CD14-positive monocyte (primary cell): ENCODE results near the gene CCDC141. TPM values are rescaled to one million over a fixed set of nuclear protein-coding genes. Genes with fewer than 3 reads are reported as not detected.
A peak's percentile ranks its signal among the peaks of the same experiment; 100 is the strongest.
"Not testable (repeated sequence)": the region's sequence is repeated elsewhere in the genome, so short reads cannot be mapped to it uniquely, and the experiment has no call there.

ENCODE experiments used
- DNase-seq, 3 donors: peaks; one replicate each; pipeline ENCODE4 v3.0.0-alpha.2; 2011 to 2022
- H2AFZ ChIP-seq: 2 replicates; pipeline ENCODE4 v1.6.0; 2012; ENCODE audit warnings: mild to moderate bottlenecking, low read depth, low read length, inconsistent platforms; ENCODE audit not compliant: insufficient read depth, poor library complexity, severe bottlenecking
- H3K27ac ChIP-seq, 2 donors: 1 replicate in 1 of 2; 2 replicates in 1 of 2; pipeline ENCODE4 v1.5.1; 2012 to 2013; ENCODE audit warnings: low read length in 2 of 2, control low read depth in 1 of 2, inconsistent platforms in 1 of 2, low read depth in 1 of 2, mild to moderate bottlenecking in 1 of 2
- H3K27me3 ChIP-seq, 2 donors: one replicate each; pipeline versions ENCODE4 v1.6.0 to v1.6.1; 2011 to 2013; ENCODE audit warnings: low read length in 2 of 2; ENCODE audit not compliant: control insufficient read depth in 2 of 2, insufficient read depth in 2 of 2
- H3K36me3 ChIP-seq, 2 donors: replicated peaks in 1 of 2; 1 replicate in 1 of 2; 2 replicates in 1 of 2; pipeline versions ENCODE4 v1.5.1 to v1.6.1; 2012 to 2013; ENCODE audit warnings: low read length in 2 of 2, control low read depth in 1 of 2, inconsistent platforms in 1 of 2, mild to moderate bottlenecking in 1 of 2; ENCODE audit not compliant: insufficient read depth in 2 of 2, control insufficient read depth in 1 of 2
- H3K4me1 ChIP-seq, 2 donors: 1 replicate in 1 of 2; 2 replicates in 1 of 2; pipeline versions ENCODE4 v1.5.1 to v1.6.1; 2012 to 2013; ENCODE audit warnings: low read length in 2 of 2, control low read depth in 1 of 2, inconsistent platforms in 1 of 2, mild to moderate bottlenecking in 1 of 2, moderate library complexity in 1 of 2; ENCODE audit not compliant: insufficient read depth in 2 of 2, control insufficient read depth in 1 of 2
- H3K4me2 ChIP-seq: replicated peaks from 2 replicates; pipeline ENCODE3; 2012; ENCODE audit warnings: low read length, moderate library complexity, mild to moderate bottlenecking; ENCODE audit not compliant: poor library complexity, severe bottlenecking; ENCODE audit errors: extremely low read depth
- H3K4me3 ChIP-seq, 3 experiments: fragments of 200-600 bp in 1 of 3; sonication (generic) in 1 of 3; replicated peaks in 1 of 3; 1 replicate in 2 of 3; 2 replicates in 1 of 3; pipeline ENCODE4 v1.5.1; 2011 to 2013; ENCODE audit warnings: low read length in 3 of 3, mild to moderate bottlenecking in 3 of 3, control low read depth in 2 of 3, low read depth in 2 of 3, inconsistent platforms in 1 of 3, moderate library complexity in 1 of 3
- H3K79me2 ChIP-seq: 2 replicates; pipeline ENCODE4 v1.6.0; 2012; ENCODE audit warnings: mild to moderate bottlenecking, control low read depth, inconsistent platforms, low read length, moderate library complexity; ENCODE audit not compliant: insufficient read depth
- H3K9ac ChIP-seq: 2 replicates; pipeline ENCODE4 v1.6.0; 2017; ENCODE audit warnings: low read length, mild to moderate bottlenecking; ENCODE audit not compliant: insufficient read depth, poor library complexity, severe bottlenecking
- H3K9me3 ChIP-seq, 2 donors: replicated peaks in 1 of 2; 1 replicate in 1 of 2; 2 replicates in 1 of 2; pipeline versions ENCODE4 v1.5.1 to v1.6.1; 2012 to 2013; ENCODE audit warnings: low read length in 2 of 2, control low read depth in 1 of 2; ENCODE audit not compliant: control insufficient read depth in 1 of 2, insufficient read depth in 1 of 2
- H4K20me1 ChIP-seq: 2 replicates; pipeline ENCODE4 v1.6.0; 2012; ENCODE audit warnings: mild to moderate bottlenecking, low read length, control low read depth, moderate library complexity; ENCODE audit not compliant: insufficient read depth
- H3K27ac Mint-ChIP-seq, 7 donors: one replicate each; pipeline ENCODE4 v1.8.0; 2020; ENCODE audit warnings: mild to moderate bottlenecking in 7 of 7, mixed read lengths in 7 of 7, moderate library complexity in 6 of 7, inconsistent platforms in 2 of 7
- H3K27me3 Mint-ChIP-seq, 3 donors: one replicate each; pipeline ENCODE4 v1.8.0; 2021 to 2022; ENCODE audit warnings: low read depth in 3 of 3, mild to moderate bottlenecking in 3 of 3, mixed read lengths in 3 of 3, moderate library complexity in 3 of 3, inconsistent platforms in 1 of 3
- H3K36me3 Mint-ChIP-seq, 2 donors: one replicate each; pipeline ENCODE4 v1.8.0; 2020; ENCODE audit warnings: mixed read lengths in 2 of 2, inconsistent platforms in 1 of 2, mild to moderate bottlenecking in 1 of 2
- H3K4me1 Mint-ChIP-seq: one replicate; pipeline ENCODE4 v1.8.0; 2020; ENCODE audit warnings: mild to moderate bottlenecking, mixed read lengths
- H3K4me3 Mint-ChIP-seq, 2 donors: one replicate each; pipeline ENCODE4 v1.8.0; 2020; ENCODE audit warnings: mild to moderate bottlenecking in 2 of 2, mixed read lengths in 2 of 2, moderate library complexity in 1 of 2
- H3K9me3 Mint-ChIP-seq, 7 donors: one replicate each; pipeline ENCODE4 v1.8.0; 2020 to 2022; ENCODE audit warnings: mixed read lengths in 7 of 7, mild to moderate bottlenecking in 6 of 7, moderate library complexity in 6 of 7, inconsistent platforms in 2 of 7
- WGBS: methylation state at CpG from one replicate; pipeline ENCODE4 v1.1.5; 2013; ENCODE audit warnings: missing lambda C conversion rate; ENCODE audit not compliant: insufficient coverage; 5-methylcytosine and 5-hydroxymethylcytosine counted together
- intact Hi-C, 2 donors: fragments of 100-400 bp; cut with micrococcal nuclease; formaldehyde crosslinking; loops; one replicate each; pipeline versions ENCODE4 v1.15.0 to v1.15.1; 2023
- polyA plus RNA-seq, 3 donors: library from polyadenylated mRNA; depleted of rRNA in 1 of 3; unstranded in 2 of 3; stranded (reverse) in 1 of 3; fragments of 300-500 nt in 2 of 3; fragments of >200 nt in 1 of 3; fragmentation: Illumina TruSeq in 2 of 3; gene quantifications; 1 replicate in 2 of 3; 2 replicates in 1 of 3; pipeline ENCODE4 v1.2.3, GENCODE V29; 2012 to 2021
- TF ChIP-seq, protein P1 (sequence below): fragments of 200-600 bp; IDR thresholded peaks from one replicate; pipeline ENCODE4 v1.8.0; 2022; ENCODE audit warnings: antibody characterized with exemption, mild to moderate bottlenecking

CCDC141 gene
- polyA plus RNA-seq, 3 donors: not detected

DNA sequence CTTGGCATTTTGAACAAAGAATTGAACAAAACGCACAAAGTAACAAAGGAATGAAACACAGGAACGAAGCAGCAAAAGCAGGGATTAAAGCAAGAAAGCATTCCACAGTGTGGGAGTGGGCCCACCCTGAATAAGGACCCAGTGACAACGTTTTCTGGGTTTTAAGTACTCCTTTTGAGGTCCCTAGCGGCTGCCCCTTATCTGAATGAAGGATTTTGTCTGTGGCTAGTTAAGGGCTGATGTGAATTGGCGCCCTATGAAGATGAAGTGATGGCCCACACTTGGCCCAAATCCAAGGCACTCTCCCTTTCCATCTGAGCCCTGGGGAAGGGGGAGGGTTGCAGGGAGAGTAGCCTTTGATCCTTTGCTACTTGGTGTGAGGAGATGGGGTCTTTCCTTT, 7.8 kb upstream of the CCDC141 start:
- intact Hi-C loops: no loop called here
- peak overlapping the region in 1 of 7 donors; percentile 13 for H3K27ac Mint-ChIP-seq

DNA sequence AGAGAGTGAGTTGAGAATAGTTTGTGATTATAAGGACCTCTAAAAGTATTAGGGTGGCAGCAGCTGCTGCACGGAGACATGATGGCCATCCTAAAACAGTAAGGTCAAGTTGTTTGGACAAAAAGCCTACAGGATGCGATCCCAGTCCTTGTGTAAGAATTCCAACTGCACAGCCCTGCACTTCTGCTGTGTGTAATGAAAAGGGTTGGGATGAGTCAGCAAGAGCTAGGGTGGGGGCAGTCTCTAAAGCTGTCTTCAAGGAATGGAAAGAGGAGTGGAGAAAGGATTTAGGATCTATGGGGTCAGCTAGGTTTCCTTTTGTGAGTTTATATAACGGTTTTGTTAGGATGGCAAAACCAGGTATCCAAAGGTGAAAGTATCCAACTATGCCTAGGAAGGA, 3.6 kb upstream of the CCDC141 start:
- H3K27me3 ChIP-seq, H3K27ac Mint-ChIP-seq, H3K4me3 Mint-ChIP-seq, H3K9ac ChIP-seq, H2AFZ ChIP-seq, H3K79me2 ChIP-seq, H3K36me3 ChIP-seq, H3K36me3 Mint-ChIP-seq, H3K9me3 ChIP-seq, H3K27me3 Mint-ChIP-seq, H3K4me3 ChIP-seq, H3K9me3 Mint-ChIP-seq, H4K20me1 ChIP-seq, H3K4me2 ChIP-seq, H3K27ac ChIP-seq, intact Hi-C loops, DNase-seq, H3K4me1 ChIP-seq: not testable (repeated sequence)
- 94% methylated on average over 2 of the region's 3 CpGs for WGBS
- peaks cover 18% of the 10 kb centered on the region for H3K4me1 Mint-ChIP-seq

More for the DNA sequence above, 7.8 kb upstream of the CCDC141 start:
- H3K9me3 ChIP-seq: no peaks in the 10 kb centered on the region
- WGBS: 93% methylated on average over 4 of the region's 5 CpGs
- H3K36me3 Mint-ChIP-seq: no peaks in the 10 kb centered on the region
- no peaks in the 10 kb centered on the region for H3K27me3 ChIP-seq
- peaks cover 0 to 6% (median 0%) of the 10 kb centered on the region in 7 donors for H3K9me3 Mint-ChIP-seq
- DNase-seq: no peak
- H3K27ac ChIP-seq: no peak overlapping the region
- H3K27me3 Mint-ChIP-seq: peaks cover 0 to 11% (median 0%) of the 10 kb centered on the region in 3 donors
- H3K4me1 ChIP-seq: peaks cover 0 to 2% of the 10 kb centered on the region in 2 donors
- peaks cover 11% of the 10 kb centered on the region for H3K4me1 Mint-ChIP-seq
- H3K4me2 ChIP-seq: no peak overlapping the region
- H3K4me3 ChIP-seq: no peak overlapping the region
- no peaks in the 10 kb centered on the region for H4K20me1 ChIP-seq
- no peak overlapping the region for H3K9ac ChIP-seq
- H3K36me3 ChIP-seq: no peaks in the 10 kb centered on the region
- TF ChIP-seq, protein P1, sequence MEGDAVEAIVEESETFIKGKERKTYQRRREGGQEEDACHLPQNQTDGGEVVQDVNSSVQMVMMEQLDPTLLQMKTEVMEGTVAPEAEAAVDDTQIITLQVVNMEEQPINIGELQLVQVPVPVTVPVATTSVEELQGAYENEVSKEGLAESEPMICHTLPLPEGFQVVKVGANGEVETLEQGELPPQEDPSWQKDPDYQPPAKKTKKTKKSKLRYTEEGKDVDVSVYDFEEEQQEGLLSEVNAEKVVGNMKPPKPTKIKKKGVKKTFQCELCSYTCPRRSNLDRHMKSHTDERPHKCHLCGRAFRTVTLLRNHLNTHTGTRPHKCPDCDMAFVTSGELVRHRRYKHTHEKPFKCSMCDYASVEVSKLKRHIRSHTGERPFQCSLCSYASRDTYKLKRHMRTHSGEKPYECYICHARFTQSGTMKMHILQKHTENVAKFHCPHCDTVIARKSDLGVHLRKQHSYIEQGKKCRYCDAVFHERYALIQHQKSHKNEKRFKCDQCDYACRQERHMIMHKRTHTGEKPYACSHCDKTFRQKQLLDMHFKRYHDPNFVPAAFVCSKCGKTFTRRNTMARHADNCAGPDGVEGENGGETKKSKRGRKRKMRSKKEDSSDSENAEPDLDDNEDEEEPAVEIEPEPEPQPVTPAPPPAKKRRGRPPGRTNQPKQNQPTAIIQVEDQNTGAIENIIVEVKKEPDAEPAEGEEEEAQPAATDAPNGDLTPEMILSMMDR: no peak
- H3K4me3 Mint-ChIP-seq: no peak overlapping the region
- H3K79me2 ChIP-seq: no peaks in the 10 kb centered on the region
- no peak overlapping the region for H2AFZ ChIP-seq
